Activated naive CD8-positive, alpha-beta T cell treated with anti-CD3 and anti-CD28 coated beads, Interleukin-2, amount 50 U/mL, for 24 hours (primary cell): Measurements from ENCODE around the gene LRP8.

ENCODE experiments used
- ATAC-seq: fragments of 150-1000 bp; cut with Tn5 transposase; one replicate; pipeline ENCODE4 v1.10.0; 2021
- DNase-seq: peaks from one replicate; pipeline ENCODE4 v3.0.0; 2021
- H3K27ac Mint-ChIP-seq: one replicate; pipeline ENCODE4 v1.8.0; 2021; ENCODE audit warnings: mild to moderate bottlenecking, mixed read lengths
- H3K27me3 Mint-ChIP-seq: one replicate; pipeline ENCODE4 v1.8.0; 2021; ENCODE audit warnings: mixed read lengths
- H3K36me3 Mint-ChIP-seq: one replicate; pipeline ENCODE4 v1.8.0; 2021; ENCODE audit warnings: low read depth, mixed read lengths
- H3K4me1 Mint-ChIP-seq: one replicate; pipeline ENCODE4 v1.8.0; 2021; ENCODE audit warnings: mixed read lengths
- H3K4me3 Mint-ChIP-seq: one replicate; pipeline ENCODE4 v1.8.0; 2021; ENCODE audit warnings: mild to moderate bottlenecking, moderate library complexity, mixed read lengths
- H3K9me3 Mint-ChIP-seq: one replicate; pipeline ENCODE4 v1.8.0; 2021; ENCODE audit warnings: mixed read lengths

The LRP8 gene

GRCh38 chr1:53339736-53340635 lies 12.1 kb upstream of the LRP8 start:
- Mint-ChIP-seq H3K36me3 (no peaks in the 10 kb centered on the region), H3K27ac (no peak overlapping the region), H3K4me1 (peaks cover 12% of the 10 kb centered on the region), H3K9me3 (peaks cover 7% of the 10 kb centered on the region), H3K4me3 (no peak overlapping the region), H3K27me3 (no peaks in the 10 kb centered on the region)
- ATAC-seq: no peak
- no peak for DNase-seq

GRCh38 chr1:53338423-53338822 lies 10.6 kb upstream of the LRP8 start:
- peaks cover 14% of the 10 kb centered on the region for H3K4me1 Mint-ChIP-seq
- no peak overlapping the region for H3K4me3 Mint-ChIP-seq
- DNase-seq: no peak
- H3K27me3 Mint-ChIP-seq: no peaks in the 10 kb centered on the region
- H3K9me3 Mint-ChIP-seq: peaks cover 7% of the 10 kb centered on the region
- no peaks in the 10 kb centered on the region for H3K36me3 Mint-ChIP-seq
- H3K27ac Mint-ChIP-seq: no peak overlapping the region
- no peak for ATAC-seq

DNA sequence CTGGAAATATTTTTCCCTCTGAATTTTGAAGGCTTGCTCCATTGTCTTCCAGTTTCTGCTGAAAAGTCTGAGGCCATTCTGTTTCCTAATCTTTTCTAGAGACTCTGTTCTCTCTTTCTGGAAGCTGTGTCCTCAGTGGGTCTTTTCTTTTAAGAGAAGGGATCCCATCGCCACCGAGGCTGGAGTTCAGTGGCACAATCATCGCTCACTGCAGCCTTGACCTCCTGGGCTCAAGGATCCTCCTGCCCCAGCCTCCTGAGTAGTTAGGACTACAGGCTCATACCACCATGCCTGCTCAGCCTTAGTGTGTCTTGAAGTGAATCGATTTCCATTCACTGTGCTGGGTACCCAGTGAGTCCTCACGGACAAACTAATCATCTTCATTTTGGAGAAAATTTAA lies 9.6 kb upstream of the LRP8 start:
- ATAC-seq: no peak
- no peaks in the 10 kb centered on the region for H3K27me3 Mint-ChIP-seq

GRCh38 chr1:53336146-53336545 lies 8.3 kb upstream of the LRP8 start:
- Mint-ChIP-seq H3K4me1 (peaks cover 13% of the 10 kb centered on the region), H3K9me3 (peaks cover 2% of the 10 kb centered on the region)

More for the DNA sequence above, 9.6 kb upstream of the LRP8 start:
- no peaks in the 10 kb centered on the region for H3K36me3 Mint-ChIP-seq
- peaks cover 7% of the 10 kb centered on the region for H3K9me3 Mint-ChIP-seq
- DNase-seq: no peak
- peaks cover 14% of the 10 kb centered on the region for H3K4me1 Mint-ChIP-seq
- no peak overlapping the region for H3K4me3 Mint-ChIP-seq
- no peak overlapping the region for H3K27ac Mint-ChIP-seq

DNA sequence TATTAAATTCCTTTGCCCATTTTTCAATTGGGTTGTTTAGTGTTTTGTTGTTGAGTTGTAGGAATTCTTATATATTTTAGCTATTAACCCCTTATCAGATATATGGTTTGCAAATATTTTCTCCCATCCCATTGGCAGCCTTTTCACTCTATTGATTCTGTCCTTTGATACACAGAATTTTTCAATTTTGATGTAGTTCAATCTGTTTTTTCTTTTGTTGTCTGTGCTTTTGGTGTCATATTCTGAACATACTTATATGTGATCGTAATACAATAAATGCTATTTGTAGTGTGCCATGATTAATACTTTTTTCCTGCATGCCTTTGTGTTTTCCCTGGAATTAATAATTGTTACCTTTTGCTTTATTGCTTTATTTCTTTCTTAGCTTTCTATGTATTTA lies 7.8 kb upstream of the LRP8 start:
- Mint-ChIP-seq H3K4me3 (no peak overlapping the region), H3K27ac (no peak overlapping the region), H3K4me1 (peaks cover 8% of the 10 kb centered on the region), H3K36me3 (no peaks in the 10 kb centered on the region), H3K9me3 (no peaks in the 10 kb centered on the region), H3K27me3 (no peaks in the 10 kb centered on the region)
- ATAC-seq: no peak
- no peak for DNase-seq

More at GRCh38 chr1:53336146-53336545, 8.3 kb upstream of the LRP8 start:
- Mint-ChIP-seq H3K4me3 (no peak overlapping the region), H3K27ac (no peak overlapping the region), H3K36me3 (no peaks in the 10 kb centered on the region), H3K27me3 (no peaks in the 10 kb centered on the region)
- ATAC-seq (no peak), DNase-seq (no peak)

DNA sequence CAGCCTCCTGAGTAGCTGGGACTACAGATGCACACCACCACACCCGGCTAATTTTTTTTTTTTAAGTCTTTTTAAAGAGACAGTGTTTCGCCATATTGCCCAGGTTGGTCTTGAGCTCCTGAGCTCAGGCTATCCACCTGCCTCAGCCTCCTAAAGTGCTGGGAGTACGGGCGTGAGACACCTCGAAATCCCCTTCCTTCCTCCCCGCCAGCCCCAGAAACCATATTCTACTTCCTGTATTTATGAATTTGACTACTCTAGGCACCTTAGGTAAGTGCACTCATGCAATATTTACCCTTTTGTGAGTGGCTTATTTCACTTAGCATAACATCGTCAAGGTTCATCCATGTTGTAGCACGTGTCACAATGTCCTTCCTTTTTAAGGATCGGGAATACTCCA lies 6.9 kb upstream of the LRP8 start:
- Mint-ChIP-seq H3K4me3 (no peak overlapping the region), H3K27ac (no peak overlapping the region), H3K27me3 (no peaks in the 10 kb centered on the region), H3K9me3 (no peaks in the 10 kb centered on the region), H3K4me1 (peaks cover 4% of the 10 kb centered on the region), H3K36me3 (no peaks in the 10 kb centered on the region)
- no peak for DNase-seq
- ATAC-seq: no peak

GRCh38 chr1:53334312-53334711 lies 6.4 kb upstream of the LRP8 start:
- ATAC-seq: no peak
- DNase-seq: peak; percentile 1
- peaks cover 4% of the 10 kb centered on the region for H3K4me1 Mint-ChIP-seq
- no peaks in the 10 kb centered on the region for H3K9me3 Mint-ChIP-seq
- no peak overlapping the region for H3K4me3 Mint-ChIP-seq
- no peaks in the 10 kb centered on the region for H3K36me3 Mint-ChIP-seq
- no peaks in the 10 kb centered on the region for H3K27me3 Mint-ChIP-seq
- H3K27ac Mint-ChIP-seq: no peak overlapping the region

DNA sequence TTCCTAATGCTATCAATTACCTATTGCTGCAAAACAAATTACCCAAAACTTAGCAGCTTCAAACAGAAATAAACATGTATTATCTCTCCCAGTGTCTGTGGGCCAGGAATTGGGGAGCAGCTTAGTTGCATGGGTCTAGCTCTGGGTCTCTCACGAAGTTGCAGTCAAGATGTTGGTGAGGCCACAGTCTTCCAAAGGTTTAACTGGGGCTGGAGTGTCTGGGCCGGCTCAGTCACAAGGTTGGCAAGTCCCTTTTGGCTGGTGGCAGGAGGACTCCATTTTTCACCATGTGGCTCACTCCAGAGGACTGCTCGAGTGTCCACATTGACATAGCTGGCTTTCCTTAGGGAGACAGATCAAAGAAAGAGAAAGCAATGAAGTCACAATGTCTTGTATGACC lies 5.0 kb upstream of the LRP8 start:
- Mint-ChIP-seq H3K36me3 (no peaks in the 10 kb centered on the region), H3K4me3 (no peak overlapping the region), H3K27me3 (no peaks in the 10 kb centered on the region), H3K4me1 (peaks cover 6% of the 10 kb centered on the region), H3K27ac (no peak overlapping the region), H3K9me3 (no peaks in the 10 kb centered on the region)
- DNase-seq (peak; percentile 1), ATAC-seq (no peak)

GRCh38 chr1:53332186-53332564 lies 4.3 kb upstream of the LRP8 start:
- no peak overlapping the region for H3K4me3 Mint-ChIP-seq

DNA sequence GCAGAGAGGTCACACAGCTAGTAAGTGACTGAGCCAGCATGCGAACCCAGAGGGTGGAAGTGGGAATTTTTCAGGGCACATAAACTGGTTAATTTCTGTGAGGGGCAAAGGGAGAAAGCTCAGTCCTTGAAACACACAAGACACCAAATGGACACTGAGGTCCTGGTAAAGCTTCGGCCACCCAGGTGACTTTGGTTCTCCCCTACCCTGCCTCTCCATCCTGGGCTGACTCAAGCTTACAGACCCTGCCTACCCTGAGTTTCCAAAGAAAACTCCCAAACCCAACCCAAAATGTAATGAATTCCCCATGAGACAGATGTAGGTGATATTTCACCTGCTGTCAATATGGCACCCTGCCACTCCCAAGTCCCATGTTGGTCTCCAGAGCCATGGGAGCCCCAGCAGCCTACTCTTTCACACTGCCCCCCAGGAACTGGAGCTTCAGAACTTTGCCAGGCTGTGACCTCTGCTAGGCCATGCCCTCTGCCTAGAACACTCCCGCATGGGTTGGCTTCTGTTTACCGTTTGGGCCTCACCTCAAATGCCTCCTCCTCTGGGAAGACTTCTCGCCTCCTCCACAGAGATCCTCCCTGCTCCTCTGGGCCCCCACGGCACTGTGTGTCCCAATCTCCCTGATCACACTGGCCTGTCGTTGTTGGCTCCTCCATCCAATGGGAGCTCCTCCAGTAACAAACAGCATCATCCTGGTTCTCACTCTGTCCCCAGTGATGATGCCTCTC lies 3.7 kb upstream of the LRP8 start:
- H3K4me1 Mint-ChIP-seq: peaks cover 6% of the 10 kb centered on the region
- ATAC-seq: no peak
- no peak overlapping the region for H3K4me3 Mint-ChIP-seq
- no peaks in the 10 kb centered on the region for H3K27me3 Mint-ChIP-seq
- H3K9me3 Mint-ChIP-seq: no peaks in the 10 kb centered on the region
- no peaks in the 10 kb centered on the region for H3K36me3 Mint-ChIP-seq
- H3K27ac Mint-ChIP-seq: no peak overlapping the region
- no peak for DNase-seq

More at GRCh38 chr1:53332186-53332564, 4.3 kb upstream of the LRP8 start:
- Mint-ChIP-seq H3K4me1 (peaks cover 6% of the 10 kb centered on the region), H3K27me3 (no peaks in the 10 kb centered on the region), H3K36me3 (no peaks in the 10 kb centered on the region), H3K9me3 (no peaks in the 10 kb centered on the region), H3K27ac (no peak overlapping the region)
- ATAC-seq (no peak), DNase-seq (no peak)

GRCh38 chr1:53330819-53331218 lies 2.9 kb upstream of the LRP8 start:
- Mint-ChIP-seq H3K4me1 (peaks cover 8% of the 10 kb centered on the region), H3K4me3 (no peak overlapping the region), H3K36me3 (peaks cover 4% of the 10 kb centered on the region), H3K27me3 (no peaks in the 10 kb centered on the region), H3K27ac (no peak overlapping the region), H3K9me3 (no peaks in the 10 kb centered on the region)
- ATAC-seq (no peak), DNase-seq (no peak)

GRCh38 chr1:53328541-53329499 lies 950 bp upstream of the LRP8 start:
- H3K36me3 Mint-ChIP-seq: peaks cover 24% of the 10 kb centered on the region
- DNase-seq: no peak
- no peak for ATAC-seq
- H3K4me1 Mint-ChIP-seq: peaks cover 19% of the 10 kb centered on the region
- H3K27me3 Mint-ChIP-seq: no peaks in the 10 kb centered on the region
- no peaks in the 10 kb centered on the region for H3K9me3 Mint-ChIP-seq
- peak overlapping the region; percentile 91 for H3K4me3 Mint-ChIP-seq
- H3K27ac Mint-ChIP-seq: peak overlapping the region; percentile 85

DNA sequence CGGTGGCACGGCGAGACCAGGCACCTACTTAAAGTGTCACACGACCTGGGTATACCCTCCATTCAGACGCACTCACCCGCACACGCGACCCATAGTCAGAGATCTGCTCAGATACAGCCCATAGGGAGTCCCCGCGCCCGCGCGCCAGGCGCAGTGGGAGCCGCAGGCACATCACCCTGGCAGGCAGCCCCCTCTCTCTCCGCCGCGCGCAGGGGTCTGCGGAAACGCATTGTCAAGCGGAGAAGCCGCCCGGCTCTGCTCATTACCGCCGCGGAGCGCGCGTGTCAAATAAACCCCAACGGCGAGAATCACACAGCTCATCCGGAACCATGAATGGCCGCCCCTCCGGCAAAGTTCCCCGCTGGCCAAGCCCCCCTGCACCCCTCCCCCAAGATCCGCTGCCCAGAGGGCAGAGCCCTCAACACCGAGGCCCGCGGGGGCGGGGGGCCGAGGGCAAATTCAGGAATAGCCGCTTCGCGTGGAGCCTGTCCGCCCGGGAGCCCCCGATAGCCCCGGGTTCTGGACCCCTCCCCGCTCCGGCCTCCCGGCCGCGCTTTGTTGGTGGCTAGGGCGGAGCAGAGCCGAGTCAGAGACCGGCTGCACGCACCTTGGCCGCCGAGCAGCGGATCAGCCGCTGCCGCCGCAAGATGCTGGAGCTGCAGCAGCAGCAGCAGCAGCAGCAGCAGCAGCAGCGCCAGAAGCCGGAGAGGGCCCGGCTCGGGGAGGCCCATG lies 522 bp downstream of the LRP8 start:
- H3K36me3 Mint-ChIP-seq: peaks cover 35% of the 10 kb centered on the region
- peak overlapping the region; percentile 88 for H3K4me3 Mint-ChIP-seq
- peak overlapping the region; percentile 96 for H3K27ac Mint-ChIP-seq
- peaks cover 20% of the 10 kb centered on the region for H3K4me1 Mint-ChIP-seq
- DNase-seq (peak; percentile 54), ATAC-seq (no peak)
- no peaks in the 10 kb centered on the region for H3K27me3 Mint-ChIP-seq
- no peaks in the 10 kb centered on the region for H3K9me3 Mint-ChIP-seq
